CD4-positive, alpha-beta T cell treated with Interleukin-6 at 100 ng/mL for 8 hours (primary cell): ENCODE measurements around the gene BCL11B.
A peak's percentile ranks its signal among the peaks of the same experiment; 100 is the strongest.

Experiments used
- DNase-seq: peaks from one replicate; pipeline ENCODE4 v3.0.0-alpha.2; 2020; ENCODE audit warnings: mixed read lengths, low spot score

Gene BCL11B

GRCh38 chr14:99271951-99272631 is at the start of gene BCL11B:
TSS of gene BCL11B (minus strand) at chr14:99272197. CDS start at chr14:99271218, 979 bp downstream.
- DNase-seq: peak; percentile 94

- DNase-seq: no peak
Measured at GRCh38 chr14:99321236-99321925, 49.4 kb upstream of the BCL11B start.

- DNase-seq: no peak
Measured at GRCh38 chr14:99320621-99321235, 48.7 kb upstream of the BCL11B start.

DNA sequence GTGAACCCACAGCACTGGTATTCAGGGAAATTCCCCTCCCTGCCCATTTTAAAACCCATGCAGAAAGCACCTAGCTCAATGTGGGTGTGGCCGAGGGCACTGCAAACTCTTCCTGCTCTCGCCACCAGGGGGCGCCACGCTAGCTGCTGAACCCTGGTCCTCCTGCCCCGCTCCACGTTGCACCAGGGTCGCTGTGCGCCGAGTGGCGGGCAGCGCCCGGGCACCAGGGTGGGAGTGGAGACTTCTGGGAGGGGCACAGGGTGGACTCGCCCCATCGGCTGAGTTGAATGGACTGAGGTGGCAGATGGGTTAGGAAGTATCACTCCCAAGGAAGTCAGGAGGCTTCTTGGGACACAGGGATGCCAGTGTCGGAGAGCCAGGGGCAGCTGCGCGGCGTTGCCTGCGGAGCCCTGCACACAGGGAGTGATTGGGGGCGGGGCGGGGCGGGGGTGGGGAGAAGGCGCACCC is 48.1 kb upstream of the BCL11B start:
- peak; percentile 56 for DNase-seq

DNA sequence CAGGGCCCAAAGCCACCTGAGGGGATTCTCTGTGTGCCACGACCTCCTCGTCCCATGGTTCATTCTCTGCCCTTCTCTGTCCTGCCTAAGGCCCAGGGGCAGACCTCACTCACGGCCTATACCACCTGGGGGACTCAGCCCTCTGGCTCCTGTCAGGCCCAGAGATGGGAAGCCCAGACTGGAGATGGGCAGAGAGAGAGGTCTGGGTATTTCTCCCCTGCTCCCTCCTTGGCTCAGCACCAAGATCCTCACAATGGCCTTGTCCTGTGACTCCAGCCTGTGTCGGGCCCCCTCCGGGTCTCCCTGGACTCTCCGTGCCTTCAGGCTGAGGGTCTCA is 46.9 kb upstream of the BCL11B start:
- DNase-seq: no peak

DNA sequence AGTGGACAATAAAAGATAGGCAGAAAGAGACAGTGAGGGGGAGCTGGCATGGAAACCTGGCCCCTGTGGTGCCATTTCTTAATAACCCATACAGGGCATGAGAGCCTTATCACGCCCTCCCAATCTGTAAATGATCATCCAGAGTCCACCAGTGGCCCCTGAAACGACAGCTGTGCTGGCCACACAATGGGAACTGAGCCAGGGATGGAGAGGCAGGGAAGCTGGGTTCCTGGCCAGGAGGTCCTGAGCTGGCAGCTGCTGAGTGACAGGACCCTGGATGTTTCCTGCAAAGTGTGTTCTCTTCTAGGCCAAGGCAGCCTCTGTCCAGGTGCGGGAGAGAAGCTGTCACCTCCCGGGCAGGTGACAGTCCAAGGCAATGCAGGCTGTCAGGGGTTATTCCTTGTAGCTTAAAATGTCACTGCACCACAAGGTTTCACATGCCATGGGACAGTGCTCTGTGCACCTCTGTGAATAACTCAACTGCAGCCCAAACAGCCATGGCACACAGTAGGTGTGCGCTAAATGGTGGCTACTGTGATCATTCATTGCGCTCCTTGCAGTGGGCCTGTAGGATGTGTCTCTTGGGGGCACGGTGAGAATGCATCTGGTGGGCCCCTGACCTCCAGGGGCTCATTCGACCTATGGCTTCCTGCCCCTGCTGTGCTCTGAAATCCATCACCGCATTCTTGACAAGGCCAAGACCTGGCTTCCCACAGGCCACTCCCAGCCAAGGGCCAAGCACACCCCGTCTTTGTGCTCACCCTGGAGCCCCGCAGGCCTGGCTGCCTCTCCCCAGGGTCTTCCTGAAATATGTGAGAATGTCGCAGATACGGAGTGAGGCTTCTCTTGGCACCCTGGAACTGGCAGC is 46.3 kb upstream of the BCL11B start:
- DNase-seq: no peak

DNA sequence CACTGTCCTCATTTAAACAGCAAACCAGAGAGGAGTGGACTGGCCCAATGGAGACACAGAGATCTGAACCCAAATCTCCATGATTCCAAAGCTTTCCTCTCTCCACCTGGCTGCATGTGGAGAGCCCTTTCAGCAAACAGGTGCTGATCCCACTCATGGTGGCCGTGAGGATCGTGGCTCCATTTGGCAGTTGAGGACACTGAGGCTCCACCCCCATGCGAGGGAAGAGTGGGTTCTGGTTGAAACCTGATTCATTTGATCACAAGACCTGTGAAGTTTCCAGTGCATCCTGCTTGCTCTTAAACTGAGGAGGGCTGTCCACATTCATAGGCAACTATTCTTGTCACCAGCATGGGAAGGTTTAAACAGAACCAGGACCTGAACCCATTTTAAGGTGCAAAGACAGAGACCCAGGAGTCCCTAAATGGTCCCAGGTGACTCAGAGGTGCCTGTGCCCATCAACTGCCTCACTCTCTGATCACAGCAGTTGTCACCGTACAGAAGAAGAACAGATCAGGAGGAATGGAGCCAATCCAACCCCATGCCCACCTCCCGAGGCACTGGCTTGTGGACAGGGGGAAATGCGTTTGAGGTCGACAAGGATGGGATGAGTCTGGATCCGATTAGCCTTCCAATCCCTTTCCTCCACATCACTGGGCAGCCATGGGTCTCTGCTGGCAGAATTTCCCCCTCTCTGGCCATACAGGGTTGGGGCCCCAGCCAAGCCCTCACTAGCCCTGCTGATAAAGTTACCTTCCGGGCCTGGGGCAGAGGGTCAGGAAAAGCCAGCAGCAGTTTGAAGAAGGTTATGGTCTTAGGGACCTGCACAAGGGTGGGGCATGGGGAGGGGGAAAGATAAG is 45.5 kb upstream of the BCL11B start:
- DNase-seq: no peak

- no peak for DNase-seq
Measured at GRCh38 chr14:99316281-99317163, 44.5 kb upstream of the BCL11B start.

DNA sequence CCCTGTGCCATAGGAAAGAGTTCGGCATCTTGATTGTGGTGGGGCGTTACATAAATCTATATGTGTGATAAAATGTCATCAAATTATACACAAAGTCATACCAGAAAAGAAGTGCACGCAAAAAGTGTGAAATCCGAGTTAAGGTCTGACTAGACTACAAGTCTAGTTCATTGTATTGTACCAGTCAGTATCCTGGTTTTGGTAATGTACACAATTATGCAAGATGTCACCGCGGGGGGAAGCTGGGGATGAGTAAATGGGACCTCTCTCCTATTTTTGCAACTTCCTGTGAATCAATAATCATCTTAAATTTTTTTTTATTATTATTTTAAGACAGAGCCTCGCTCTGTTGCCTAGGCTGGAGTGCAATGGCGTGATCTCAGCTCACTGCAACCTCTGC is 43.2 kb upstream of the BCL11B start:
- DNase-seq: no peak

DNA sequence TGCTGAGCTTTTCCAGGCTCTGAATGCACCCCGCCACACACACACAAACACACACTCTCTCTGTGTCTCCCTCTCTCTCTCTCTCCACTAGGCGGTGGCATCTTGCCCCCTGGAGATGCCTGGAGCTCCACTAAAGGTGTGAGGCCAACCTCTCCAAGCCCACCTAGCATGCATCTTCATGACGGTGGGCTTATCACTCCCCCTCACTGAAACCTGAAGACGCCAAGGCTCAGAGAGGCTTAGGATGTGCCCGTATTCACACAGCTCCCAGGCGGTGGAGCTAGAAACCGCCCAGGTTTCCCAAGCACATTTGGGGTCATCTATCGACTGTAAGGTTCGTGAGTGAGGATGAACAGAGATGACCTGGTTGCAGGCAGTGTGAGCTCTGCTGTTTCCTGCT is 42.6 kb upstream of the BCL11B start:
- no peak for DNase-seq

GRCh38 chr14:99313234-99313633 is 41.2 kb upstream of the BCL11B start:
- DNase-seq: no peak

DNA sequence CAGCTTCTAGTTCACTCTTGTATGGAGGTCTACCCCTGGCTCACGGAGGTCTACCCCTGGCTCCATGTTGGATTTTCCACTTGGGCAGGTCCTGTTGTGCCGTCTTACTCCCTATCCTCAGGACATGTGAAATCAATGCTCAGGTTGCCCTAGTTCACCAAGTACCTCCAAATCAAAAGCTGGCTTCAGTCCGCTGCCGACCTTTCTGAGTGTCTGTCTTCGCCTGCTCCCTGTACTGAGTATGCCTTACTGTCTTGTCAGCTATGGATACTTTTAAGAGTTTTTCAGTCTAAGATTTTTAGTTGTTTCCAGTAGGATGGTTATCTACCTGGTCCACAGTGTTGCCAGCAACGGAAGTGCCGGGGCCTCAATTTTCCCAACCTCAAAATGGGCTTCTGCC is 40.1 kb upstream of the BCL11B start:
- no peak for DNase-seq

DNA sequence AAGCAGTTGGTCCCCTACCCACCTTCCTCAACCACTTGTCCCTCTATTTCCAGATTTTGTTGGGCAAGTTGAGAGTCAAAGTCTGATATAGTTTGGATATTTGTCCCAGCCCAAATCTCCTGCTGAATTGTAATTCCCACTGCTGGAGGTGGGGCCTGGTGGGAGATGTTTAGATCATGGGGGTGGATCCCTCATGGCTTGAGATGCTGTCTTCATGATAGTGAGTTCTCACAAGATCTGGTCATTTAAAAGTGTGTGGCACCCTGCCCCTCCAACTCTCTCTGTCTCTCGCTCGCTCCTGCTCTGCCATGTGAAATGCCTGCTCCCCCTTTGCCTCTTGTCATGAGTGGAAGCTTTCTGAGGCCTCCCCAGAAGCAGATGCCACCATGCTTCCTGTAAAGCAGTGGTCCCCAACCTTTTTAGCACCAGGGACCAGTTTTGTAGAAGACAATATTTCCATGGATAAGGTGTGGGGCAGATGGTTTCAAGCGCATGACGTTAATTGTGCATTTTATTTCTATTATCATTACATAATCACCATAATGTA is 37.3 kb upstream of the BCL11B start:
- no peak for DNase-seq

DNA sequence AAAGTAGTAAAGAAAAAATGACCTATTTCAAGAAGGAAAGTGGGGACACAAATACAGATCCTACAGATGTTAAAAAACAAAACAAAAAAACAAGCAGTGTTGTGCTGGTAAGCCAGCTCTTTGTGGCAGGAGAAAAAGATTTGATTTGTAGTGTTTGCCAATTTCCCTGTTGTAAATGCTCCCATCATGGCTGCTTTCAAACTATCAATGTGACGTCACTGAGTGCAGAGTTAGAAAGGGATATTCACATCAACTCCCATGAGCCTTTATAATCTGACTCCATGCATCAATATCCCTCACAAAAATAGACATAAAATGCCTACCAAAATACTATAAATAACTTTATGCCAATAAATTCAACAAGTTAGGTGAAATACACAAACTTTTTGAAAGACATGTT is 32.2 kb upstream of the BCL11B start:
- no peak for DNase-seq

GRCh38 chr14:99300190-99300589 is 28.2 kb upstream of the BCL11B start:
- no peak for DNase-seq

DNA sequence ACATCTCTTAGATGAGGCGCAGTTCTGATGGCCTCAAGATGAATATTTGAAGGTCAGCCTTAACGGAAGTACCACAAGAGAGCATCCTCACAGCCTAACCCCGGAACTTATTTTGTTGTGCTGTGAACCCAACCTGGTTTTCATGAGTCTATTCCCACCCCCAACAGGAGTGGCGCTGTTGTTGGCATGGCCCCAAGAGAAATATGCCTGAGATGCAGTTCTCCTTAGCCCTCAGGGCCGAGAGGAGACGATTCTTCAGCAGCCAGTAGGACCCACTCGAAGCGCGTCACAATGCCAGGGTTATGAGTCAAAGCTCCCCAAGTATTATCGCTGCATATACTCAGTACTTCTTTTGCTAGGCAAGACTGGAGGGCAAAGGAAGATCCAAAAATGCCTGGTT is 24.5 kb upstream of the BCL11B start:
- no peak for DNase-seq

GRCh38 chr14:99289394-99290189 is 17.6 kb upstream of the BCL11B start:
- no peak for DNase-seq

DNA sequence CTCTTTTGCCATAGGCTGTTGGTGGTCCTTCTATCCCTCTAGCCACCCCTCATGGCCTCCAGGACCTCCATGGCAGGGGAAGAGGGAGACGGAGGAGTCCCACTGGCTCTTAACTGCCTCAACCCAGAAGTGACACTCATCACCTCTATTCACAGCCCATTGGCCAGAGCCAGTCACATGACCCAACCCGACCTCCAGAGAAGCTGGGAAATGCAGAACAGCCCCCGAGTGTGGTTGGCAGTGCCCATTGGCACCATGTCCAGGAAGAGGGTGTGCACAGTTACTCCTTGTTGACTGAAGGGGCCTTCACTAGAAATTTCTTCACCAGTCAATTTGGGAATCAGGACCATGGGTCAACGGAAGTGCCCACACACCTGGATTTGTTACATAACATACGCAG is 17.0 kb upstream of the BCL11B start:
- DNase-seq: no peak

DNA sequence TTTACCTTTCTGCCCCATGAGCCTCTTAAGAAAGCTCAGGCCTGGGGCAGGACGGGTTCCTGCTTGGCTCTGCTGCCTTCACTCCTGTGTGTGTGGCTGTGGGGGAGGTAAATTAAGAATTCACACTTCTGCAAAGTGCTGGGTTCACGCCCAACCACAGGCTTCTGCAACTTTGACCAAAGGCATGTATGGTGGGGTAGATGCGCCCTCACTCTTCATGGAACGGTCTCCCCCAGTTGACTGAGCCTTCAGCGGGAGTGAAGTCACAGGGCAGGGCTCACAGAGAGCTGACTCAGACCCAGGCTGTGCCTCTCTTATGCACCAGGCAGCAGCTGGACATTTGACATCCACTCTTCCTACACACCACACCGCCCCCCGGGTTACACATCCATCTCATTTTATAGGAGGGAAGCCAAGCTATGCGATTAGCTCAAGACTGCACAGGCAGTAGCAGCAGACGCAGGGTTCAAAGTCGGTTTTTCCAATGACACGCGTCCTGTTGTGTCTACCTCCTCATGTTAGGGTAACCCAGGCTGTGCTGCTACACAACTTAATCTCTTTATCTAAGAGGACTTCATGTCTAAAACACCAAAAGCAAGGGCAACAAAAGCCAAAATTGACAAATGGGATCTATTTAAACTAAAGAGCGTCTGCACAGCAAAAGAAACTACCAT is 15.4 kb upstream of the BCL11B start:
- no peak for DNase-seq
